Measurements from ENCODE around the gene KCNG3. TPM values are rescaled to one million over a fixed set of nuclear protein-coding genes. Genes with fewer than 3 reads are reported as not detected.

Gene KCNG3
- total RNA-seq, 4 donors from 2014 or later, result not detected

DNA sequence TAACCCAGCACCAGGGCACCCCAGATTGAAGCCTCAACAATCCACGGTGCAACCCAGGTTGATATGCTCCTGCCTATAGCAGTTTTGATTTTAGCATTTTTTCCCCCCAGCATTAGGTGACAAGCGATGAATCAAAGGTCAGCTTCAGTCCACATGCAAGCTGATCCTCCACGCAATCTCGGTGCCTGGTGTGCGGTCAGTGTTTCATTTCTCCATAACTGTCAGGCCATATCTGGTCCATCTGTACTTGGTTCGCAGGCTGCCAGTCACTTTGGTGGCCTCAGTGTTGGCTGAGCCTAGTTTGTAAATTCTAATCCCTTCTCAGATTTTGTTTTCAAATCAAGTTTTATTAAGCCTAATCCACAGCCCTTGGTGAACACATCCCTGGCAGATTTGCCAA is 30.2 kb downstream of the KCNG3 start:
- no peaks in the 10 kb centered on the region for H3K4me1 ChIP-seq
- no peaks in the 10 kb centered on the region for H3K27me3 ChIP-seq
- no peak for DNase-seq
- WGBS, 2 donors, result 93 to 94% methylated on average over 6 of the region's 6 CpGs
- no peaks in the 10 kb centered on the region for H3K9me3 ChIP-seq
- H3K4me3 ChIP-seq (replicated peaks in 1 of 3), result no peak overlapping the region
- TF ChIP-seq POLR2A (IDR thresholded peaks at IDR 0.05), result no peak
- TF ChIP-seq, protein P1, sequence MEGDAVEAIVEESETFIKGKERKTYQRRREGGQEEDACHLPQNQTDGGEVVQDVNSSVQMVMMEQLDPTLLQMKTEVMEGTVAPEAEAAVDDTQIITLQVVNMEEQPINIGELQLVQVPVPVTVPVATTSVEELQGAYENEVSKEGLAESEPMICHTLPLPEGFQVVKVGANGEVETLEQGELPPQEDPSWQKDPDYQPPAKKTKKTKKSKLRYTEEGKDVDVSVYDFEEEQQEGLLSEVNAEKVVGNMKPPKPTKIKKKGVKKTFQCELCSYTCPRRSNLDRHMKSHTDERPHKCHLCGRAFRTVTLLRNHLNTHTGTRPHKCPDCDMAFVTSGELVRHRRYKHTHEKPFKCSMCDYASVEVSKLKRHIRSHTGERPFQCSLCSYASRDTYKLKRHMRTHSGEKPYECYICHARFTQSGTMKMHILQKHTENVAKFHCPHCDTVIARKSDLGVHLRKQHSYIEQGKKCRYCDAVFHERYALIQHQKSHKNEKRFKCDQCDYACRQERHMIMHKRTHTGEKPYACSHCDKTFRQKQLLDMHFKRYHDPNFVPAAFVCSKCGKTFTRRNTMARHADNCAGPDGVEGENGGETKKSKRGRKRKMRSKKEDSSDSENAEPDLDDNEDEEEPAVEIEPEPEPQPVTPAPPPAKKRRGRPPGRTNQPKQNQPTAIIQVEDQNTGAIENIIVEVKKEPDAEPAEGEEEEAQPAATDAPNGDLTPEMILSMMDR (IDR thresholded peaks at IDR 0.05), result no peak
- H3K36me3 ChIP-seq, result no peaks in the 10 kb centered on the region
- intact Hi-C loops (cut with DNase I), result no loop called here
- H3K27ac ChIP-seq, result no peak overlapping the region

GRCh38 chr2:42459296-42459695 is 34.5 kb downstream of the KCNG3 start:
- TF ChIP-seq, protein P1 (IDR thresholded peaks at IDR 0.05), result no peak
- no peak for TF ChIP-seq POLR2A (IDR thresholded peaks at IDR 0.05)
- intact Hi-C loops (cut with DNase I), result no loop called here
- no peak overlapping the region for H3K4me3 ChIP-seq (replicated peaks in 1 of 3)
- H3K9me3 ChIP-seq, result no peaks in the 10 kb centered on the region
- no peak overlapping the region for H3K27ac ChIP-seq
- H3K4me1 ChIP-seq, result no peaks in the 10 kb centered on the region
- no peaks in the 10 kb centered on the region for H3K36me3 ChIP-seq
- no peak for DNase-seq
- 97 to 98% methylated on average over 3 of the region's 3 CpGs for WGBS, 2 donors
- no peaks in the 10 kb centered on the region for H3K27me3 ChIP-seq

DNA sequence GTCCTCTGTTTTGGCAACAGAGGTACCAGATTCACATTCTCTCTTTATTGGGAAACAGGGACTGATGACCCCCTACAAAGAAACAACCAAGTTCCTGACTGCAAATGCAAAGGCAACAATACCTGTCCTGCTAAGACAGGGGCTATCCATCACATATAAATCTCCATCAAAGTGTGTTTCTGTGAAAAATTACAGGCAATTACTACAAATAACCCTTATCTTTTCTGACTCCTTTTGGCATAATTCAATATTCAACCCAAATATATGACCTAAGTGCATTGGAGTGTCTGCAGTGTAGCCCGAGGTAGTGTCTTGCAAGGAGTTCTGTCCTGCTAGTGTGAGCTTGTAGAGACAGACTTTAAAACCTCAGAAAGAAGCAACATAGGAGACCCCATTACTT is 35.4 kb downstream of the KCNG3 start:
- H3K4me1 ChIP-seq, result no peaks in the 10 kb centered on the region
- no peak for DNase-seq
- 74 to 82% methylated on average over 1 of the region's 1 CpG for WGBS, 2 donors
- no peaks in the 10 kb centered on the region for H3K27me3 ChIP-seq
- no peak overlapping the region for H3K27ac ChIP-seq
- H3K4me3 ChIP-seq (replicated peaks in 1 of 3), result no peak overlapping the region
- H3K9me3 ChIP-seq, result no peaks in the 10 kb centered on the region
- TF ChIP-seq POLR2A (IDR thresholded peaks at IDR 0.05), result no peak
- TF ChIP-seq, protein P1 (IDR thresholded peaks at IDR 0.05), result no peak
- no peaks in the 10 kb centered on the region for H3K36me3 ChIP-seq
- intact Hi-C loops (cut with DNase I), result no loop called here

- 82 to 84% methylated on average over 6 of the region's 6 CpGs for WGBS, 2 donors
- TF ChIP-seq POLR2A (IDR thresholded peaks at IDR 0.05), result no peak
- TF ChIP-seq, protein P1 (IDR thresholded peaks at IDR 0.05), result no peak
- DNase-seq, result no peak
- Histone ChIP-seq H3K4me1 (no peaks in the 10 kb centered on the region), H3K36me3 (no peaks in the 10 kb centered on the region), H3K9me3 (no peaks in the 10 kb centered on the region), H3K27ac (no peak overlapping the region), H3K4me3 (replicated peaks in 1 of 3) (no peak overlapping the region), H3K27me3 (no peaks in the 10 kb centered on the region)
- intact Hi-C loops (cut with DNase I), result no loop called here
Observed at GRCh38 chr2:42457011-42457410, 36.8 kb downstream of the KCNG3 start.

DNA sequence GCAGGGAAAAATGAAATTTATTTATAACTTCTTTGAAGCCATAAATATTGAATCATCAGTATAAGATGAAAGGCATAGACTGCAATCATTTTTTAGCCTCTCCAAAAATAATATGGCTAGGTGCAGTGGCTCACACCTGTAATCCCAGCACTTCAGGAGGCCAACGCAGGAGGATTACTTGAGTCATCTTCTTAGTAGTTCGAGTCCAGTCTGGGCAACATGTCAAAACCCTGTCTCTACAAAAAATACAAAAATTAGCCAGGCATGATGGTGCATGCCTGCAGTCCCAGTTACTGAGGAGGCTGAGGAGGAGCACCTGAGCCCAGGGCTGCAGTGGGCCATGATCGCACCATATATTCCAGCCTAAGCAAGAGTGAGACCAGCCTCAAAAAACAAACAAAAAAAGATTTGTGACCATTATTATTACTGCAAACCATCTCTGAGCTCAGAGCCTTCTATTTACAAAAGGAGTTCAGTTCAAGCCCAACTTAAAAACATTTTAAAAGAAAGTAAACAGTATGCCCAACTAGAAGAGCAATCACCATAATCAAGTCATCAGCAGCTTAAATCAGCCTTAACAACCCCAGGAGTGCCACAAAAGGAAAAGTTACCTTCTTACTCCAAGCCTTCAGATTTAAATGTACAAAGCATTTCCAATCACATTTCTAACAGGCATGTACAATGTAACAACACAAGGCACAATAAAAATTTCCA is 37.5 kb downstream of the KCNG3 start:
- H3K9me3 ChIP-seq, result no peaks in the 10 kb centered on the region
- WGBS, 2 donors, result 65 to 68% methylated on average over 3 of the region's 3 CpGs
- H3K4me3 ChIP-seq (replicated peaks in 1 of 3), result no peak overlapping the region
- H3K4me1 ChIP-seq, result no peaks in the 10 kb centered on the region
- no peaks in the 10 kb centered on the region for H3K36me3 ChIP-seq
- DNase-seq, result no peak
- TF ChIP-seq, protein P1 (IDR thresholded peaks at IDR 0.05), result no peak
- TF ChIP-seq POLR2A (IDR thresholded peaks at IDR 0.05), result no peak
- intact Hi-C loops (cut with DNase I), result no loop called here
- no peak overlapping the region for H3K27ac ChIP-seq
- no peaks in the 10 kb centered on the region for H3K27me3 ChIP-seq
